DND-41 (cell line): Measurements from ENCODE around the gene AFF3.

ENCODE experiments used
- EZH2 ChIP-seq: IDR thresholded peaks from 3 replicates; pipeline ENCODE4 v1.6.1; 2012; ENCODE audit warnings: borderline replicate concordance, low read depth, mild to moderate bottlenecking, moderate library complexity, low read length, inconsistent platforms; ENCODE audit not compliant: severe bottlenecking
- TF ChIP-seq, protein P1 (sequence below): IDR thresholded peaks from 2 replicates; pipeline ENCODE4 v1.5.1; 2012; ENCODE audit warnings: borderline replicate concordance, low read length, moderate library complexity, mild to moderate bottlenecking; ENCODE audit not compliant: poor library complexity, severe bottlenecking; ENCODE audit errors: extremely low read depth

DNA sequence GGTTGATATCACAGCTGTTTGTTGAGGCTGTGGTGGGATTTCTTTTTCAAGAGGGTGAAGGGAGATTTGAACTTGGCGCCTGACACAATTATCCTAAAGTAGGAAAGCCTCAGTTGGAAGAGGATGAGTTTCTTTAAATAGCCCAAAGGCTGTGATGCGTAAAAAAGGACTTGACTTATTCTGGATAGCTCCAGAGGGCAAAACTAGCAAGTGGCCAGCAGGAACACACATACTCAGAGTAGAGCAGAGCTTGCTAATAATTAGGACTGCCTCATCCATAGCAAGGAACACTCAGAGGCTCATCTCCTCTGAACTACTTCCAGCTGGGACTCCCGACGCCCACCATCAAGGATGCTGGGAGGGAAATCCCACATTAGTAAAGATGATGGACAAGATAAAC is 74.0 kb downstream of the AFF3 start:
- TF ChIP-seq EZH2, result no peak
- TF ChIP-seq, protein P1, sequence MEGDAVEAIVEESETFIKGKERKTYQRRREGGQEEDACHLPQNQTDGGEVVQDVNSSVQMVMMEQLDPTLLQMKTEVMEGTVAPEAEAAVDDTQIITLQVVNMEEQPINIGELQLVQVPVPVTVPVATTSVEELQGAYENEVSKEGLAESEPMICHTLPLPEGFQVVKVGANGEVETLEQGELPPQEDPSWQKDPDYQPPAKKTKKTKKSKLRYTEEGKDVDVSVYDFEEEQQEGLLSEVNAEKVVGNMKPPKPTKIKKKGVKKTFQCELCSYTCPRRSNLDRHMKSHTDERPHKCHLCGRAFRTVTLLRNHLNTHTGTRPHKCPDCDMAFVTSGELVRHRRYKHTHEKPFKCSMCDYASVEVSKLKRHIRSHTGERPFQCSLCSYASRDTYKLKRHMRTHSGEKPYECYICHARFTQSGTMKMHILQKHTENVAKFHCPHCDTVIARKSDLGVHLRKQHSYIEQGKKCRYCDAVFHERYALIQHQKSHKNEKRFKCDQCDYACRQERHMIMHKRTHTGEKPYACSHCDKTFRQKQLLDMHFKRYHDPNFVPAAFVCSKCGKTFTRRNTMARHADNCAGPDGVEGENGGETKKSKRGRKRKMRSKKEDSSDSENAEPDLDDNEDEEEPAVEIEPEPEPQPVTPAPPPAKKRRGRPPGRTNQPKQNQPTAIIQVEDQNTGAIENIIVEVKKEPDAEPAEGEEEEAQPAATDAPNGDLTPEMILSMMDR, result no peak
